C4-2B (cell line): ENCODE measurements around the gene GPI.
"Not testable (repeated sequence)": the region's sequence is repeated elsewhere in the genome, so short reads cannot be mapped to it uniquely, and the experiment has no call there.

ENCODE experiments used
- H3K27ac ChIP-seq: fragments of 450-650 bp; 2 replicates; pipeline ENCODE4 v1.5.1; 2017
- CTCF ChIP-seq: fragments of 450-650 bp; conservative IDR thresholded peaks from 2 replicates; pipeline ENCODE4 v1.5.1; 2017; ENCODE audit warnings: mild to moderate bottlenecking
- ZFX ChIP-seq: fragments of 450-650 bp; IDR thresholded peaks from 2 replicates; pipeline ENCODE4 v1.6.1; 2017

GPI gene

GRCh38 chr19:34386645-34387445 lies 21.8 kb downstream of the GPI start:
- H3K27ac ChIP-seq: no peak overlapping the region
- TF ChIP-seq ZFX: no peak
- TF ChIP-seq CTCF: no peak

GRCh38 chr19:34387446-34387810 lies 22.4 kb downstream of the GPI start:
- no peak for TF ChIP-seq ZFX
- TF ChIP-seq CTCF: no peak
- no peak overlapping the region for H3K27ac ChIP-seq

- H3K27ac ChIP-seq: not testable (repeated sequence)
Observed at GRCh38 chr19:34388745-34389144, 23.7 kb downstream of the GPI start.

GRCh38 chr19:34391813-34392212 lies 26.8 kb downstream of the GPI start:
- TF ChIP-seq ZFX (no peak), CTCF (no peak)
- no peak overlapping the region for H3K27ac ChIP-seq

GRCh38 chr19:34393031-34393430 lies 28.0 kb downstream of the GPI start:
- no peak overlapping the region for H3K27ac ChIP-seq
- no peak for TF ChIP-seq CTCF

GRCh38 chr19:34393629-34394028 lies 28.6 kb downstream of the GPI start:
- no peak for TF ChIP-seq CTCF
- TF ChIP-seq ZFX: no peak
- no peak overlapping the region for H3K27ac ChIP-seq

- H3K27ac ChIP-seq: no peak overlapping the region
- TF ChIP-seq ZFX (no peak), CTCF (no peak)
Observed at GRCh38 chr19:34397853-34398252, 32.9 kb downstream of the GPI start.

GRCh38 chr19:34399886-34400285 lies 34.9 kb downstream of the GPI start:
- TF ChIP-seq ZFX (no peak), CTCF (no peak)
- no peak overlapping the region for H3K27ac ChIP-seq

- not testable (repeated sequence) for H3K27ac ChIP-seq
Observed at GRCh38 chr19:34400844-34401243, 35.8 kb downstream of the GPI start.
